ENCODE measurements around the gene SEMA3G.

The SEMA3G gene

DNA sequence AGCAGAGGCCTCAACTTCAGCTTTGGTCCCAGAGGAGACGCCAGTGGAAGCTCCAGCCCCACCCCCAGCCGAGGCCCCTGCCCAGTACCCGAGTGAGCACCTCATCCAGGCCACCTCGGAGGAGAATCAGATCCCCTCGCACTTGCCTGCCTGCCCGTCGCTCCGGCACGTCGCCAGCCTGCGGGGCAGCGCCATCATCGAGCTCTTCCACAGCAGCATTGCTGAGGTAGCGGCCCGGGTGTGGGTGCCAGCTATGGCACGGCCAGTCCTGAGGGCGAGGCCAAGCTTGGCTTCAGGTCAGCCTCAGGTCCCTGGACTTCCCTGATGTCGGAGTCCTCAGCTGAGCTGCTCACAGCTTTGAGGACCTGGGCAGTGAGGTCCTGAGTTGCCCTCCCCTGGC is 44.5 kb upstream of the SEMA3G start:
- no peak overlapping the region for H3K4me3 ChIP-seq (ENCODE audit: low read depth, low read length)
- TF ChIP-seq, protein P1, sequence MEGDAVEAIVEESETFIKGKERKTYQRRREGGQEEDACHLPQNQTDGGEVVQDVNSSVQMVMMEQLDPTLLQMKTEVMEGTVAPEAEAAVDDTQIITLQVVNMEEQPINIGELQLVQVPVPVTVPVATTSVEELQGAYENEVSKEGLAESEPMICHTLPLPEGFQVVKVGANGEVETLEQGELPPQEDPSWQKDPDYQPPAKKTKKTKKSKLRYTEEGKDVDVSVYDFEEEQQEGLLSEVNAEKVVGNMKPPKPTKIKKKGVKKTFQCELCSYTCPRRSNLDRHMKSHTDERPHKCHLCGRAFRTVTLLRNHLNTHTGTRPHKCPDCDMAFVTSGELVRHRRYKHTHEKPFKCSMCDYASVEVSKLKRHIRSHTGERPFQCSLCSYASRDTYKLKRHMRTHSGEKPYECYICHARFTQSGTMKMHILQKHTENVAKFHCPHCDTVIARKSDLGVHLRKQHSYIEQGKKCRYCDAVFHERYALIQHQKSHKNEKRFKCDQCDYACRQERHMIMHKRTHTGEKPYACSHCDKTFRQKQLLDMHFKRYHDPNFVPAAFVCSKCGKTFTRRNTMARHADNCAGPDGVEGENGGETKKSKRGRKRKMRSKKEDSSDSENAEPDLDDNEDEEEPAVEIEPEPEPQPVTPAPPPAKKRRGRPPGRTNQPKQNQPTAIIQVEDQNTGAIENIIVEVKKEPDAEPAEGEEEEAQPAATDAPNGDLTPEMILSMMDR (IDR thresholded peaks at IDR 0.05; ENCODE audit: borderline replicate concordance, insufficient read depth, low read depth, low read length): no peak

DNA sequence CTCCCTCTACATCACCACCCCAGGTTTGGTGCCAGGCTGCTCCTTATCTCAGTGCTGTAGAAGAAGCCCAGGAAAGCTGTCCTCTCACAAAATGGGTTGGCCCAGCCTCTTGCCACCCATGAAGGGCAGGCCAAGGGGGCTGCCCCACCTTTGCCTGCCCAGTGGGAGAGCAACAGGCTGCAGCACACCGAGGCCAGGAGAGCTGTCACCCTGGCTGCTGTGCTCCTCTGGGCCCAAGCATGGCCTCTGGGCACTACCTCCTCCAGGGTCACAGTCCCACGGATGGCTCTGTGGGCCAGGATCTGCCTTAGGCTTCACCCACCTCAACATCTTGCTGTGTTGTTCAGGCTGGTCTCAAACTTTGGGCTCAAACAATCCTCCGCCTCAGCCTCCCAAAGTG is 43.8 kb upstream of the SEMA3G start:
- TF ChIP-seq, protein P1 (IDR thresholded peaks at IDR 0.05; ENCODE audit: borderline replicate concordance, insufficient read depth, low read depth, low read length): no peak

DNA sequence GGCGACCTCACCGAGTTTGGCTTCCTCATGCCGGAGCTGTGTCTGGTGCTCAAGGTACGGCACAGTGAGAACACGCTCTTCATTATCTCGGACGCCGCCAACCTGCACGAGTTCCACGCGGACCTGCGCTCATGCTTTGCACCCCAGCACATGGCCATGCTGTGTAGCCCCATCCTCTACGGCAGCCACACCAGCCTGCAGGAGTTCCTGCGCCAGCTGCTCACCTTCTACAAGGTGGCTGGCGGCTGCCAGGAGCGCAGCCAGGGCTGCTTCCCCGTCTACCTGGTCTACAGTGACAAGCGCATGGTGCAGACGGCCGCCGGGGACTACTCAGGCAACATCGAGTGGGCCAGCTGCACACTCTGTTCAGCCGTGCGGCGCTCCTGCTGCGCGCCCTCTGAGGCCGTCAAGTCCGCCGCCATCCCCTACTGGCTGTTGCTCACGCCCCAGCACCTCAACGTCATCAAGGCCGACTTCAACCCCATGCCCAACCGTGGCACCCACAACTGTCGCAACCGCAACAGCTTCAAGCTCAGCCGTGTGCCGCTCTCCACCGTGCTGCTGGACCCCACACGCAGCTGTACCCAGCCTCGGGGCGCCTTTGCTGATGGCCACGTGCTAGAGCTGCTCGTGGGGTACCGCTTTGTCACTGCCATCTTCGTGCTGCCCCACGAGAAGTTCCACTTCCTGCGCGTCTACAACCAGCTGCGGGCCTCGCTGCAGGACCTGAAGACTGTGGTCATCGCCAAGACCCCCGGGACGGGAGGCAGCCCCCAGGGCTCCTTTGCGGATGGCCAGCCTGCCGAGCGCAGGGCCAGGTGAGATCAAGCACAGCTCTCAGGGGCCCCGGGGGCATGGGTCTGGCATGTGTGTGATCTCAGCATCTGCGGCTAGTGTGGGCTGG is 43.1 kb upstream of the SEMA3G start:
- TF ChIP-seq, protein P1 (IDR thresholded peaks at IDR 0.05; ENCODE audit: borderline replicate concordance, insufficient read depth, low read depth, low read length): no peak
- H3K4me3 ChIP-seq (ENCODE audit: low read depth, low read length): no peak overlapping the region

More for the DNA sequence above, 43.8 kb upstream of the SEMA3G start:
- H3K4me3 ChIP-seq (ENCODE audit: low read depth, low read length): no peak overlapping the region

DNA sequence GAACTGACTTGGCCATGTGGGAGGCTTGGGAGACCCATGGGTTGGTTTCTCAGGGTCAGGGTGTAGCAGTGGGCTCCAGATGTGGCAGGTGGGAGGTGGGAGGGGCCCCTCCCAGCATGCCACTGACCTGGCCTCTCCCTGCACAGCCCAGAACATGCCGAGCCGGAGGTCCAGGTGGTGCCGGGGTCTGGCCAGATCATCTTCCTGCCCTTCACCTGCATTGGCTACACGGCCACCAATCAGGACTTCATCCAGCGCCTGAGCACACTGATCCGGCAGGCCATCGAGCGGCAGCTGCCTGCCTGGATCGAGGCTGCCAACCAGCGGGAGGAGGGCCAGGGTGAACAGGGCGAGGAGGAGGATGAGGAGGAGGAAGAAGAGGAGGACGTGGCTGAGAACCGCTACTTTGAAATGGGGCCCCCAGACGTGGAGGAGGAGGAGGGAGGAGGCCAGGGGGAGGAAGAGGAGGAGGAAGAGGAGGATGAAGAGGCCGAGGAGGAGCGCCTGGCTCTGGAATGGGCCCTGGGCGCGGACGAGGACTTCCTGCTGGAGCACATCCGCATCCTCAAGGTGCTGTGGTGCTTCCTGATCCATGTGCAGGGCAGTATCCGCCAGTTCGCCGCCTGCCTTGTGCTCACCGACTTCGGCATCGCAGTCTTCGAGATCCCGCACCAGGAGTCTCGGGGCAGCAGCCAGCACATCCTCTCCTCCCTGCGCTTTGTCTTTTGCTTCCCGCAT is 42.3 kb upstream of the SEMA3G start:
- H3K4me3 ChIP-seq (ENCODE audit: low read depth, low read length): no peak overlapping the region
- TF ChIP-seq, protein P1 (IDR thresholded peaks at IDR 0.05; ENCODE audit: borderline replicate concordance, insufficient read depth, low read depth, low read length): no peak

DNA sequence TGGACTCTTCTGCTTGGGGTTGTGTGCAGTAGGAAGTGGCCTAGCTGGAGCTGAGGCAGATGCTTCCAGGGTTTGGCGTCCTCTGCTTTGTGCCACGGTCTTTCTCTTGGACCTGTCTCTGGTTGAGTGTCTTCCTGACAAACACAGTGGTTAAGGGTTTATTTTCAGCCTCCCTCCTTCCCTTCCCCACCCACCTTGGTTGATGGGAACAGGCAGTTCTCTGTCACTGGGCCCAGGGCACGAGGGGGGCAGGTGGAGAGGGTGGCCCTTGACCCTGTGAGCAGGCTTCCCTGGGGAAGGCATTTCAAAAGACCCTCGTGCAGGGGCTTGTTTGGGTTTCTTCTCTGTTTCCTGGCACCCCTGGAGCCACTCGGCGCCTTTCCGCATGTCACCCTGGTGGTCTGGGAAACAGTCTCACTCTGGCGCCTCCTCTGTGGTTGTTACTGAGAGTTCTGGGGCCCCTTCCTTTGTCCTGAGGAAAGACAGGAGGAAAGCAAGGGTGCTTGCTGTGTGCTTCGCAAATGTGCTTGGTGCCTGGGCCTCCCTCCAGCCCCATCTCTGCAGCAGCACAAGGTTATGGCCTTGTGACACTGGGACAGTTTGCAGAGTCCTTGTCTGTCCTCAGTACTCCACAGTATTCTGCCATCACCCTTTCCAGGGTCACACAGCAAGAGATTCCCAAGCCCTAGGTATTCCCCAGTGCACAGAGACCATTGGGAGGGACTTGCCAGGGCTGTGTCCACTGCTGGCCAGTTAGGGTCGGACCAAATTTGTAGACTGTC is 40.0 kb upstream of the SEMA3G start:
- no peak overlapping the region for H3K4me3 ChIP-seq (ENCODE audit: low read depth, low read length)
- TF ChIP-seq, protein P1 (IDR thresholded peaks at IDR 0.05; ENCODE audit: borderline replicate concordance, insufficient read depth, low read depth, low read length): no peak

DNA sequence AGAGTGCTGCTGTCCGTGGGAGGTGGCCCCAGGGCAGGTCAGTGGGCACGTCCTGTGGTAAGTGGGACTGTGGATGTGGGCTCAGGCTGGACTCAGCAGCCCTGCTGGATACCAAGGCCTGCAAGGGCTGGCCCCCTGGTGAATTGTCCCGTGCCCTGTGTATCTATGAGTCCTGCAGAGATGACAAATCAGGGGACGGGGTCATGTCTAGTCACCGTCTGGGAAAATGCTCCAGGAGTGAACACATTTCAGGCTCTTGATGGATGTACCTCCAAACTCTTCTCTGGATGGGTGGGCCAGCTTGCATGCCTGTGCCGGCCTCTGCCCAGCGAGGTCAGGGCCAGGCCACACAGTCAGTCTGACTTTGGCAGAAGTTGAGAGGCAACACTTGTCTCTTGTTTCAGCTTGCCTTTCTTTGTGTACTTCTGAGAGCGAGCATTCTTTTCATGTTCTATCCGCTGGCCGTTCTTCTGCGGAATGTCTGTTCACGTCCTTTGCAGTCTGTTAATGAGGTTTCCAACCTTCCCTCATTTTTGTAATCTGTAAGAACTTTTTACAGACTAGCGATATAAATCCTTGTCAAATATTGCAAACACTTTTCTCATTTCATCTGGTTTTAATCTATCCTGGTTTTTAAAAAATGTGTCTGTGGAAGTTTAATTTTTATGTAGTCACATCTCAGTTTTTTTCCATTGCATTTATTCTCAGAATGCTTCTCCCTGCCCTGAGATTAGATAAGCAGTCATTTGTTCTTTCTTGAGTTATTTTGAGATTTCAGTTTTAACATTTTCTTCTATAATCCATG is 38.9 kb upstream of the SEMA3G start:
- TF ChIP-seq, protein P1 (IDR thresholded peaks at IDR 0.05; ENCODE audit: borderline replicate concordance, insufficient read depth, low read depth, low read length): no peak
- no peak overlapping the region for H3K4me3 ChIP-seq (ENCODE audit: low read depth, low read length)

Measured in GM12875 (cell line).